HEK293 (cell line): ENCODE data around the gene NPHP4.

Experiments
- ZBTB17 ChIP-seq: fragments of 450-650 bp; formaldehyde crosslinking; IDR thresholded peaks from 2 replicates; pipeline ENCODE4 v1.5.1; 2016; ENCODE audit warnings: missing biosample characterization, missing genetic modification characterization
- ZNF146 ChIP-seq: fragments of 450-650 bp; formaldehyde crosslinking; IDR thresholded peaks from 2 replicates; pipeline ENCODE4 v1.5.1; 2016; ENCODE audit warnings: missing biosample characterization, missing genetic modification characterization
- ZNF184 ChIP-seq: fragments of 450-650 bp; IDR thresholded peaks from 2 replicates; pipeline ENCODE4 v1.5.1; 2018; ENCODE audit warnings: missing biosample characterization, mild to moderate bottlenecking, missing genetic modification characterization
- ZNF416 ChIP-seq: fragments of 450-650 bp; formaldehyde crosslinking; IDR thresholded peaks from 2 replicates; pipeline ENCODE4 v1.5.1; 2016; ENCODE audit warnings: missing biosample characterization, missing genetic modification characterization
- ZNF426 ChIP-seq: fragments of 450-650 bp; formaldehyde crosslinking; IDR thresholded peaks from 2 replicates; pipeline ENCODE4 v1.5.1; 2017; ENCODE audit warnings: missing biosample characterization, missing genetic modification characterization, mild to moderate bottlenecking, inconsistent platforms, moderate library complexity
- ZNF704 ChIP-seq: fragments of 450-650 bp; formaldehyde crosslinking; IDR thresholded peaks from 2 replicates; pipeline ENCODE4 v1.5.1; 2016; ENCODE audit warnings: missing biosample characterization, missing genetic modification characterization
- TF ChIP-seq, protein P1 (sequence below): fragments of 450-650 bp; formaldehyde crosslinking; IDR thresholded peaks from 2 replicates; pipeline ENCODE4 v1.5.1; 2016; ENCODE audit warnings: missing biosample characterization, missing genetic modification characterization

- TF ChIP-seq ZNF184 (tag by site-specific recombination) (no peak), ZNF426 (tag by site-specific recombination) (no peak), ZNF416 (tag by site-specific recombination) (no peak), ZNF146 (tag by site-specific recombination) (no peak), ZNF704 (tag by site-specific recombination) (no peak), ZBTB17 (no peak)
- TF ChIP-seq, protein P1, sequence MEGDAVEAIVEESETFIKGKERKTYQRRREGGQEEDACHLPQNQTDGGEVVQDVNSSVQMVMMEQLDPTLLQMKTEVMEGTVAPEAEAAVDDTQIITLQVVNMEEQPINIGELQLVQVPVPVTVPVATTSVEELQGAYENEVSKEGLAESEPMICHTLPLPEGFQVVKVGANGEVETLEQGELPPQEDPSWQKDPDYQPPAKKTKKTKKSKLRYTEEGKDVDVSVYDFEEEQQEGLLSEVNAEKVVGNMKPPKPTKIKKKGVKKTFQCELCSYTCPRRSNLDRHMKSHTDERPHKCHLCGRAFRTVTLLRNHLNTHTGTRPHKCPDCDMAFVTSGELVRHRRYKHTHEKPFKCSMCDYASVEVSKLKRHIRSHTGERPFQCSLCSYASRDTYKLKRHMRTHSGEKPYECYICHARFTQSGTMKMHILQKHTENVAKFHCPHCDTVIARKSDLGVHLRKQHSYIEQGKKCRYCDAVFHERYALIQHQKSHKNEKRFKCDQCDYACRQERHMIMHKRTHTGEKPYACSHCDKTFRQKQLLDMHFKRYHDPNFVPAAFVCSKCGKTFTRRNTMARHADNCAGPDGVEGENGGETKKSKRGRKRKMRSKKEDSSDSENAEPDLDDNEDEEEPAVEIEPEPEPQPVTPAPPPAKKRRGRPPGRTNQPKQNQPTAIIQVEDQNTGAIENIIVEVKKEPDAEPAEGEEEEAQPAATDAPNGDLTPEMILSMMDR (tag by site-specific recombination): no peak
Observed at GRCh38 chr1:6029351-6029750, 37.1 kb upstream of the NPHP4 start.
